Endodermal cell (in vitro differentiated cells): ENCODE data around the gene UNK. TPM values are rescaled to one million over a fixed set of nuclear protein-coding genes. Genes with fewer than 3 reads are reported as not detected.

Source experiments
- DNase-seq: peaks from one replicate; pipeline ENCODE4 v3.0.0-alpha.2; 2017
- H3K27ac ChIP-seq: 2 replicates; pipeline ENCODE4 v1.5.1; 2013; ENCODE audit warnings: mild to moderate bottlenecking, low read depth, low read length, moderate library complexity
- H3K27me3 ChIP-seq: 2 replicates; pipeline ENCODE4 v1.6.1; 2013; ENCODE audit warnings: mild to moderate bottlenecking, low read length, moderate library complexity; ENCODE audit not compliant: insufficient read depth, control insufficient read depth, poor library complexity, severe bottlenecking
- H3K36me3 ChIP-seq: 2 replicates; pipeline ENCODE4 v1.7.0; 2013; ENCODE audit warnings: mild to moderate bottlenecking, low read length, moderate library complexity; ENCODE audit not compliant: control insufficient read depth, insufficient read depth
- H3K4me1 ChIP-seq: one replicate; pipeline ENCODE4 v1.7.0; 2013; ENCODE audit warnings: low read length; ENCODE audit not compliant: control insufficient read depth, insufficient read depth
- H3K4me3 ChIP-seq: 2 replicates; pipeline ENCODE4 v1.5.1; 2013; ENCODE audit warnings: mild to moderate bottlenecking, low read length, moderate library complexity
- H3K9ac ChIP-seq: 2 replicates; pipeline ENCODE4 v1.6.1; 2013; ENCODE audit warnings: mild to moderate bottlenecking, low read length, moderate library complexity; ENCODE audit not compliant: poor library complexity, severe bottlenecking; ENCODE audit errors: extremely low read depth
- H3K9me3 ChIP-seq: 2 replicates; pipeline ENCODE4 v1.6.1; 2013; ENCODE audit warnings: mild to moderate bottlenecking, low read length, moderate library complexity; ENCODE audit not compliant: control insufficient read depth
- H3K27ac Mint-ChIP-seq: 2 replicates; pipeline ENCODE4 v1.8.0; 2020; ENCODE audit warnings: mixed read lengths
- H3K27me3 Mint-ChIP-seq: 2 replicates; pipeline ENCODE4 v1.8.0; 2021; ENCODE audit warnings: mild to moderate bottlenecking, mixed read lengths; ENCODE audit not compliant: insufficient read depth
- H3K36me3 Mint-ChIP-seq: 2 replicates; pipeline ENCODE4 v1.8.0; 2020; ENCODE audit warnings: low read depth, mixed read lengths
- H3K4me1 Mint-ChIP-seq: 2 replicates; pipeline ENCODE4 v1.8.0; 2020; ENCODE audit warnings: mixed read lengths
- H3K4me3 Mint-ChIP-seq: 2 replicates; pipeline ENCODE4 v1.8.0; 2020; ENCODE audit warnings: mild to moderate bottlenecking, moderate library complexity, mixed read lengths
- H3K9me3 Mint-ChIP-seq: 2 replicates; pipeline ENCODE4 v1.8.0; 2020; ENCODE audit warnings: mild to moderate bottlenecking, mixed read lengths
- CTCF ChIP-seq: fragments of 200-600 bp; sonication (generic); conservative IDR thresholded peaks from 2 replicates; pipeline ENCODE4 v1.5.0; 2021; ENCODE audit warnings: antibody characterized with exemption, mild to moderate bottlenecking
- WGBS, 2 experiments: methylation state at CpG; one replicate each; pipeline versions ENCODE4 v1.1.5 to v1.1.7; 2013; ENCODE audit warnings: missing lambda C conversion rate in 2 of 2, mixed read lengths in 1 of 2; ENCODE audit not compliant: insufficient coverage in 1 of 2, insufficient read length in 1 of 2; 5-methylcytosine and 5-hydroxymethylcytosine counted together
- total RNA-seq, 2 donors: library from RNA; stranded (reverse); fragmentation: NEBNext Ultra II Directional in 1 of 2; extraction: Animal tissue kit (Norgen Biotek cat#: 25700) in 1 of 2; gene quantifications; 2 replicates in 1 of 2; 3 replicates in 1 of 2; pipeline ENCODE4 v1.2.1, GENCODE V29; 2021

The UNK gene
- total RNA-seq, 2 donors from 2014 or later: 38.0 to 39.0 TPM

GRCh38 chr17:75838410-75838809 lies 53.8 kb downstream of the UNK start:
- DNase-seq: no peak
- H3K36me3 ChIP-seq: no peaks in the 10 kb centered on the region
- H3K4me3 ChIP-seq: no peak overlapping the region
- Mint-ChIP-seq H3K4me3 (no peak overlapping the region), H3K27me3 (no peaks in the 10 kb centered on the region), H3K9me3 (no peaks in the 10 kb centered on the region), H3K36me3 (no peaks in the 10 kb centered on the region), H3K27ac (no peak overlapping the region), H3K4me1 (no peaks in the 10 kb centered on the region)
- H3K27me3 ChIP-seq: no peaks in the 10 kb centered on the region
- H3K4me1 ChIP-seq: no peaks in the 10 kb centered on the region
- TF ChIP-seq CTCF: no peak
- WGBS, 2 experiments: 93 to 94% methylated on average over 13 to 15 of the region's 15 CpGs
- H3K9ac ChIP-seq: no peak overlapping the region
- no peaks in the 10 kb centered on the region for H3K9me3 ChIP-seq
- H3K27ac ChIP-seq: no peak overlapping the region

- no peak overlapping the region for H3K27ac ChIP-seq
- Mint-ChIP-seq H3K4me1 (no peaks in the 10 kb centered on the region), H3K4me3 (no peak overlapping the region), H3K27me3 (no peaks in the 10 kb centered on the region), H3K9me3 (no peaks in the 10 kb centered on the region), H3K36me3 (no peaks in the 10 kb centered on the region), H3K27ac (no peak overlapping the region)
- H3K9ac ChIP-seq: no peak overlapping the region
- H3K4me1 ChIP-seq: no peaks in the 10 kb centered on the region
- 93% methylated on average over 16 to 36 of the region's 36 CpGs for WGBS, 2 experiments
- no peaks in the 10 kb centered on the region for H3K27me3 ChIP-seq
- no peak for TF ChIP-seq CTCF
- H3K9me3 ChIP-seq: no peaks in the 10 kb centered on the region
- no peaks in the 10 kb centered on the region for H3K36me3 ChIP-seq
- no peak for DNase-seq
- H3K4me3 ChIP-seq: no peak overlapping the region
These were observed 55.6 kb downstream of the UNK start for GRCh38 chr17:75839942-75840798.

GRCh38 chr17:75840799-75841164 lies 56.2 kb downstream of the UNK start:
- no peaks in the 10 kb centered on the region for H3K9me3 Mint-ChIP-seq
- H3K27ac Mint-ChIP-seq: no peak overlapping the region
- Histone ChIP-seq H3K27ac (no peak overlapping the region), H3K4me1 (no peaks in the 10 kb centered on the region), H3K9ac (no peak overlapping the region), H3K9me3 (no peaks in the 10 kb centered on the region), H3K36me3 (peaks cover 2% of the 10 kb centered on the region), H3K4me3 (no peak overlapping the region), H3K27me3 (no peaks in the 10 kb centered on the region)
- peaks cover 3% of the 10 kb centered on the region for H3K36me3 Mint-ChIP-seq
- H3K27me3 Mint-ChIP-seq: no peaks in the 10 kb centered on the region
- WGBS, 2 experiments: 83% methylated on average over 6 of the region's 7 CpGs; no CpG with 5 or more reads in 1 of the 2 experiments
- no peak for DNase-seq
- H3K4me3 Mint-ChIP-seq: no peak overlapping the region
- H3K4me1 Mint-ChIP-seq: peaks cover 6% of the 10 kb centered on the region
- TF ChIP-seq CTCF: no peak
